ENCODE results near the gene IFIT3.
"Not testable (repeated sequence)": the region's sequence is repeated elsewhere in the genome, so short reads cannot be mapped to it uniquely, and the experiment has no call there.

IFIT3 gene

GRCh38 chr10:89325856-89326255 lies 1.9 kb upstream of the IFIT3 start:
- CTCF ChIA-PET; H3K36me3 ChIP-seq (ENCODE audit: control insufficient read depth in 2 of 2, insufficient read depth in 1 of 2, low read length in 2 of 2); H3K27ac ChIP-seq (ENCODE audit: extremely low read depth, low read depth, low read length); H3K9me3 ChIP-seq (ENCODE audit: control insufficient read depth, insufficient read depth, low read depth, low read length); H3K4me1 ChIP-seq (ENCODE audit: control insufficient read depth, insufficient read depth, low read length); POLR2A ChIA-PET; H3K4me3 ChIP-seq (ENCODE audit: low read depth, low read length): not testable (repeated sequence)

GRCh38 chr10:89329151-89329550 lies 1.4 kb downstream of the IFIT3 start:
- no peak overlapping the region for H3K27ac ChIP-seq (ENCODE audit: extremely low read depth, low read depth, low read length)
- ChIA-PET CTCF (no interaction called here), POLR2A (no interaction called here)
- no peaks in the 10 kb centered on the region for H3K9me3 ChIP-seq (ENCODE audit: control insufficient read depth, insufficient read depth, low read depth, low read length)
- no peak for TF ChIP-seq ZNF692 (tag by site-specific recombination; IDR thresholded peaks at IDR 0.05)
- no peak for TF ChIP-seq ZFP3 (tag by site-specific recombination; IDR thresholded peaks at IDR 0.05; ENCODE audit: low read depth)
- TF ChIP-seq ZNF704 (tag by site-specific recombination; IDR thresholded peaks at IDR 0.05) = no peak
- no peak for TF ChIP-seq ZNF521 (tag by site-specific recombination; IDR thresholded peaks at IDR 0.05)
- no peak for TF ChIP-seq ZBTB26 (tag by site-specific recombination; optimal IDR thresholded peaks at IDR 0.05)
- 0 out of 2 replicates have a peak, but pooled peaks cover 3% of the 10 kb centered on the region for H3K4me1 ChIP-seq (ENCODE audit: control insufficient read depth, insufficient read depth, low read length)
- no peak overlapping the region for H3K4me3 ChIP-seq (ENCODE audit: low read depth, low read length)
- no peaks in the 10 kb centered on the region for H3K36me3 ChIP-seq (ENCODE audit: control insufficient read depth in 2 of 2, insufficient read depth in 1 of 2, low read length in 2 of 2)

GRCh38 chr10:89330014-89330413 lies 2.2 kb downstream of the IFIT3 start:
- CTCF ChIA-PET; H3K27ac ChIP-seq (ENCODE audit: extremely low read depth, low read depth, low read length): not testable (repeated sequence)

GRCh38 chr10:89330537-89331212 lies 2.9 kb downstream of the IFIT3 start:
- no peak overlapping the region for H3K27ac ChIP-seq (ENCODE audit: extremely low read depth, low read depth, low read length)
- CTCF ChIA-PET = no interaction called here
- no peak overlapping the region for H3K4me3 ChIP-seq (ENCODE audit: low read depth, low read length)
- H3K36me3 ChIP-seq (ENCODE audit: control insufficient read depth in 2 of 2, insufficient read depth in 1 of 2, low read length in 2 of 2) = no peaks in the 10 kb centered on the region
- no peaks in the 10 kb centered on the region for H3K9me3 ChIP-seq (ENCODE audit: control insufficient read depth, insufficient read depth, low read depth, low read length)
- TF ChIP-seq ZNF133 (tag by site-specific recombination; IDR thresholded peaks at IDR 0.05) = no peak
- TF ChIP-seq ZNF645 (tag by site-specific recombination; IDR thresholded peaks at IDR 0.05) = no peak
- TF ChIP-seq ZBTB44 (tag by site-specific recombination; IDR thresholded peaks at IDR 0.05) = no peak
- no peak for TF ChIP-seq ZNF37A (tag by site-specific recombination; IDR thresholded peaks at IDR 0.05)
- TF ChIP-seq ZNF350 (tag by site-specific recombination; IDR thresholded peaks at IDR 0.05) = no peak
- no peak for TF ChIP-seq SCRT1 (tag by site-specific recombination; IDR thresholded peaks at IDR 0.05; ENCODE audit: borderline replicate concordance)
- no peak for TF ChIP-seq ZNF23 (tag by site-specific recombination; IDR thresholded peaks at IDR 0.05; ENCODE audit: borderline replicate concordance)
- POLR2A ChIA-PET = no interaction called here
- 0 out of 2 replicates have a peak, but pooled peaks cover 3% of the 10 kb centered on the region for H3K4me1 ChIP-seq (ENCODE audit: control insufficient read depth, insufficient read depth, low read length)

More at GRCh38 chr10:89330014-89330413, 2.2 kb downstream of the IFIT3 start:
- H3K4me3 ChIP-seq (ENCODE audit: low read depth, low read length); H3K4me1 ChIP-seq (ENCODE audit: control insufficient read depth, insufficient read depth, low read length); POLR2A ChIA-PET; H3K9me3 ChIP-seq (ENCODE audit: control insufficient read depth, insufficient read depth, low read depth, low read length); H3K36me3 ChIP-seq (ENCODE audit: control insufficient read depth in 2 of 2, insufficient read depth in 1 of 2, low read length in 2 of 2): not testable (repeated sequence)

- H3K4me3 ChIP-seq (ENCODE audit: low read depth, low read length); CTCF ChIA-PET; H3K27ac ChIP-seq (ENCODE audit: extremely low read depth, low read depth, low read length); H3K36me3 ChIP-seq (ENCODE audit: control insufficient read depth in 2 of 2, insufficient read depth in 1 of 2, low read length in 2 of 2); POLR2A ChIA-PET; H3K9me3 ChIP-seq (ENCODE audit: control insufficient read depth, insufficient read depth, low read depth, low read length); H3K4me1 ChIP-seq (ENCODE audit: control insufficient read depth, insufficient read depth, low read length): not testable (repeated sequence)
Measured at GRCh38 chr10:89331487-89332122, 3.8 kb downstream of the IFIT3 start.
